ENCODE data around the gene SCLY.

Gene SCLY

GRCh38 chr2:238127165-238128060, 66.6 kb downstream of the SCLY start:
- no peak for TF ChIP-seq CTCF (IDR thresholded peaks at IDR 0.05; ENCODE audit: low read depth, low read length)
- Histone ChIP-seq H3K9me3 (no peaks in the 10 kb centered on the region), H3K36me3 (no peaks in the 10 kb centered on the region), H3K4me3 (ENCODE audit: low read depth, low read length) (no peak overlapping the region), H3K27me3 (no peaks in the 10 kb centered on the region), H3K4me1 (no peaks in the 10 kb centered on the region)
- DNase-seq = no peak

- DNase-seq = no peak
- no peaks in the 10 kb centered on the region for H3K36me3 ChIP-seq
- no peaks in the 10 kb centered on the region for H3K9me3 ChIP-seq
- no peaks in the 10 kb centered on the region for H3K4me1 ChIP-seq
- no peak overlapping the region for H3K4me3 ChIP-seq (ENCODE audit: low read depth, low read length)
- no peak for TF ChIP-seq CTCF (IDR thresholded peaks at IDR 0.05; ENCODE audit: low read depth, low read length)
- H3K27me3 ChIP-seq = no peaks in the 10 kb centered on the region
Observed at GRCh38 chr2:238128061-238128440, 67.2 kb downstream of the SCLY start.

GRCh38 chr2:238128534-238129001, 67.8 kb downstream of the SCLY start:
- Histone ChIP-seq H3K4me1 (no peaks in the 10 kb centered on the region), H3K36me3 (no peaks in the 10 kb centered on the region), H3K27me3 (no peaks in the 10 kb centered on the region), H3K4me3 (ENCODE audit: low read depth, low read length) (no peak overlapping the region), H3K9me3 (no peaks in the 10 kb centered on the region)
- TF ChIP-seq CTCF (IDR thresholded peaks at IDR 0.05; ENCODE audit: low read depth, low read length) = no peak
- DNase-seq = no peak

GRCh38 chr2:238129166-238130010, 68.6 kb downstream of the SCLY start:
- no peak for TF ChIP-seq CTCF (IDR thresholded peaks at IDR 0.05; ENCODE audit: low read depth, low read length)
- Histone ChIP-seq H3K27me3 (no peaks in the 10 kb centered on the region), H3K4me3 (ENCODE audit: low read depth, low read length) (no peak overlapping the region), H3K36me3 (no peaks in the 10 kb centered on the region), H3K9me3 (no peaks in the 10 kb centered on the region), H3K4me1 (no peaks in the 10 kb centered on the region; the same call in 1 of the 2 replicates)
- DNase-seq = no peak

GRCh38 chr2:238130111-238130695, 69.4 kb downstream of the SCLY start:
- no peaks in the 10 kb centered on the region for H3K36me3 ChIP-seq
- TF ChIP-seq CTCF (IDR thresholded peaks at IDR 0.05; ENCODE audit: low read depth, low read length) = no peak
- H3K9me3 ChIP-seq = no peaks in the 10 kb centered on the region
- no peaks in the 10 kb centered on the region; the same call in 1 of the 2 replicates for H3K4me1 ChIP-seq
- no peak overlapping the region for H3K4me3 ChIP-seq (ENCODE audit: low read depth, low read length)
- DNase-seq = no peak
- no peaks in the 10 kb centered on the region for H3K27me3 ChIP-seq
